ENCODE data around the gene SIX2. TPM values are rescaled to one million over a fixed set of nuclear protein-coding genes. Genes with fewer than 3 reads are reported as not detected.

Gene SIX2
- total and polyA plus RNA-seq, 2 donors (not counting 3 experiments of a cell fraction or from before 2014, with no cell fraction given) = 0.24 to 0.54 TPM

DNA sequence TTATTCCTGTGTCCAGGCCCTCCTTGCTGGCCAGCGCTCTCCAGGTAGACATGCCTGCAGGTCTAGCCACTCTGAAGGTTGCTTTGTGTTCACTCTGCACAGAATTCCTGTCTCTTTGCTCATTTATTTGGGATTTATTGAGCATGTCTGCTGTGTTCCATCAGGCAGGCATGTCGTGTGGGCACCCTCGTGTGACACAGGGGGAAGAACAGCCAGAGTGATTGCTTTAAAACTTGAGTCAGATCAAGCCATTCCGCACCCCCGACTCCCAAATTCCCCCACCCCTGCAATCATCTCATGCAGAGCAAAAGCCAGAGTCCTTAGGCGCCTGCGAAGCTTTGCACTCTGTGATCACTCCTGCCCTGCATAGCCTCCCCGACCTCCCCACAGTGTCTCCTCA, 44.7 kb upstream of the SIX2 start:
- POLR2A ChIA-PET = no interaction called here
- intact Hi-C loops (cut with micrococcal nuclease) = no loop called here
- Histone ChIP-seq H3K9me1 (replicated peaks; ENCODE audit: control insufficient read depth, extremely low read depth, insufficient read depth, low read length) (no peaks in the 10 kb centered on the region), H3K27me3 (ENCODE audit: control insufficient read depth in 2 of 2, insufficient read depth in 2 of 2, low read length in 2 of 2) (peaks cover 0 to 11% of the 10 kb centered on the region in 2 experiments), H3K9ac (replicated peaks; ENCODE audit: extremely low read depth, insufficient read depth, low read length) (no peak overlapping the region), H3K4me1 (ENCODE audit: control insufficient read depth, extremely low read depth, insufficient read depth, low read length) (no peaks in the 10 kb centered on the region), H3K9me3 (replicated peaks; ENCODE audit: control insufficient read depth, insufficient read depth, low read length) (no peaks in the 10 kb centered on the region), H2AFZ (ENCODE audit: low read depth, low read length) (no peak overlapping the region), H3K27ac (ENCODE audit: insufficient read depth, low read depth, low read length) (no peak overlapping the region), H3K4me3 (replicated peaks in 1 of 3; ENCODE audit: insufficient read depth in 1 of 3, low read depth in 1 of 3, low read length in 3 of 3) (no peak overlapping the region), H3K79me2 (ENCODE audit: control insufficient read depth, insufficient read depth, low read length) (no peaks in the 10 kb centered on the region), H3K36me3 (ENCODE audit: control insufficient read depth in 2 of 2, extremely low read depth in 1 of 2, insufficient read depth in 2 of 2, low read length in 2 of 2) (no peaks in the 10 kb centered on the region), H3K4me2 (ENCODE audit: insufficient read depth, low read length) (no peak overlapping the region), H4K20me1 (replicated peaks; ENCODE audit: control insufficient read depth, extremely low read depth, insufficient read depth, low read length) (no peaks in the 10 kb centered on the region)
- dilution Hi-C loops (cut with MboI; ENCODE audit: extremely low pct_ligation_motif_present, low sequenced_read_pairs) = no loop called here
- no TSS peak for BruUV-seq (replicated peaks)
- CTCF ChIA-PET = no interaction called here
- DNase-seq (ENCODE audit: low read depth, low spot score) (no peak), FAIRE-seq (no peak)
- TF ChIP-seq MYC (IDR thresholded peaks at IDR 0.05; ENCODE audit: low read depth, low read length) (no peak), MAX (IDR thresholded peaks at IDR 0.05; ENCODE audit: insufficient read depth, insufficient read length) (no peak), GATA2 (IDR thresholded peaks at IDR 0.05; ENCODE audit: insufficient read depth, insufficient read length, low read depth, low read length) (no peak), EZH2 (IDR thresholded peaks at IDR 0.05; ENCODE audit: borderline replicate concordance, low read depth, low read length, severe bottlenecking) (no peak), FOS (IDR thresholded peaks at IDR 0.05; ENCODE audit: borderline replicate concordance, insufficient read depth, low read length) (no peak), POLR2AphosphoS5 (IDR thresholded peaks at IDR 0.05; ENCODE audit: insufficient read depth, low read depth, low read length) (no peak), JUN (IDR thresholded peaks at IDR 0.05; ENCODE audit: borderline replicate concordance, insufficient read depth, insufficient read length, low read depth) (no peak), POLR2A (IDR thresholded peaks at IDR 0.05; ENCODE audit: low read depth, low read length) (no peak)
- TF ChIP-seq, protein P1, sequence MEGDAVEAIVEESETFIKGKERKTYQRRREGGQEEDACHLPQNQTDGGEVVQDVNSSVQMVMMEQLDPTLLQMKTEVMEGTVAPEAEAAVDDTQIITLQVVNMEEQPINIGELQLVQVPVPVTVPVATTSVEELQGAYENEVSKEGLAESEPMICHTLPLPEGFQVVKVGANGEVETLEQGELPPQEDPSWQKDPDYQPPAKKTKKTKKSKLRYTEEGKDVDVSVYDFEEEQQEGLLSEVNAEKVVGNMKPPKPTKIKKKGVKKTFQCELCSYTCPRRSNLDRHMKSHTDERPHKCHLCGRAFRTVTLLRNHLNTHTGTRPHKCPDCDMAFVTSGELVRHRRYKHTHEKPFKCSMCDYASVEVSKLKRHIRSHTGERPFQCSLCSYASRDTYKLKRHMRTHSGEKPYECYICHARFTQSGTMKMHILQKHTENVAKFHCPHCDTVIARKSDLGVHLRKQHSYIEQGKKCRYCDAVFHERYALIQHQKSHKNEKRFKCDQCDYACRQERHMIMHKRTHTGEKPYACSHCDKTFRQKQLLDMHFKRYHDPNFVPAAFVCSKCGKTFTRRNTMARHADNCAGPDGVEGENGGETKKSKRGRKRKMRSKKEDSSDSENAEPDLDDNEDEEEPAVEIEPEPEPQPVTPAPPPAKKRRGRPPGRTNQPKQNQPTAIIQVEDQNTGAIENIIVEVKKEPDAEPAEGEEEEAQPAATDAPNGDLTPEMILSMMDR (IDR thresholded peaks at IDR 0.05; ENCODE audit: extremely low read depth in 1 of 2, insufficient read depth in 1 of 2, low read depth in 1 of 2, low read length in 2 of 2) = no peak

Data from endothelial cell of umbilical vein (primary cell).